OCI-M2 (cell line): Measurements from ENCODE around the gene GMPPA.

ENCODE experiments used
- DNase-seq: peaks from one replicate; lab custom pipeline; 2025; ENCODE audit not compliant: unreplicated experiment; lab: John Stamatoyannopoulos, UW

The GMPPA gene

GRCh38 chr2:219519526-219519916 is 20.8 kb downstream of the GMPPA start:
- DNase-seq: no peak

GRCh38 chr2:219520079-219520478 is 21.4 kb downstream of the GMPPA start:
- DNase-seq: no peak

- peak; percentile 43 for DNase-seq
Observed at GRCh38 chr2:219521066-219521880, 22.6 kb downstream of the GMPPA start.

GRCh38 chr2:219522111-219523030 is 23.7 kb downstream of the GMPPA start:
- DNase-seq: no peak

DNA sequence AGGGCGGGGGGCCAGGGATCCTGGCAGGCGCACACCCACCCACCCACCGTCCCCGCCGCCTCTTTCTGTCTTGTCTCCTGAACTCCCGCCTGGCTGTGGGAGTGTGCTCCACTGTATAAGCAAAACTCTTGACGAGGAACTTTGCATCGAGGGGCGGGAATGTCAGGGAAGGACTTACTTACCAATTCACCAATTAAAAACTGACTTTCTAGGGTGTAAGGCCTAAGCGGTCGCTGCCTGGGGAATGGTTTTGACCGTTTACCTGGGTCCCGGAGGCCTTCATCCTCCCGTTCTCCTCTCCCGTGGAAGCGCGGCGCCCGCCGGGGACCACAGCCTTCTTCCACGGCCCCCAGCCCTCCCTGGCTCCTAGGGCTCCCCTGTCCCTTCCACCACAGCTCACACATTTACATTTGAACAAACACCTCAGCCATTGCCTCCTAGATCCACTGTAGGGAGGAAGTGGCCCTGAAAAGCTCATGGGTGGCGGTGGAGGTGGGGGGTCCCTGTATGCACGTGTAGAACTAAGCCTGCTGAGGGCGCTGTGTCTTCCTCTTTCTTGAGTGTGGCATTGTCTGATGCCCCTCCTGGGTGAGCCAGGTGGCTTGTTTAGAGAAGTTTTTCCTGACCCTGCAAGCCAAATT is 24.5 kb downstream of the GMPPA start:
- DNase-seq: no peak

DNA sequence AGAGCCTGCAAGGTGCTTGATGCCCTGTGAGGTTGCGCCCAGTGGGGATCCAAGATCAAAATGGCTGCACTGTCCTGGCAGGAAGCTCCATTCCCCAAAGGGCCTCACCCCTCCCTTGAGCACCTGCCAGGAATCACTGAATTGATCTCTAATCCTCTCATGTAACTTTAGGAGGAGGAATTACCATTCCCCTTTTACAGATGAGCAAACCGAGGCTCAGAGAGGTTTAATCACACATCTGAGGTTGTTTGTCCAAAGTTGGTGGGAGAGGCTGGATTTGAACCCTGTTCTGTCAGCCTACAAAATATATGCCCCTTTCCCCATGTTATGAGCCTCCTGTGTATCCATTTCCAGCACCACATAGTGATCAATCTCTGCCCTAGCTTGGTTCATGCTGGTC is 26.1 kb downstream of the GMPPA start:
- no peak for DNase-seq

GRCh38 chr2:219525533-219526232 is 27.0 kb downstream of the GMPPA start:
- peak; percentile 34 for DNase-seq

GRCh38 chr2:219526320-219527075 is 27.8 kb downstream of the GMPPA start:
- no peak for DNase-seq

DNA sequence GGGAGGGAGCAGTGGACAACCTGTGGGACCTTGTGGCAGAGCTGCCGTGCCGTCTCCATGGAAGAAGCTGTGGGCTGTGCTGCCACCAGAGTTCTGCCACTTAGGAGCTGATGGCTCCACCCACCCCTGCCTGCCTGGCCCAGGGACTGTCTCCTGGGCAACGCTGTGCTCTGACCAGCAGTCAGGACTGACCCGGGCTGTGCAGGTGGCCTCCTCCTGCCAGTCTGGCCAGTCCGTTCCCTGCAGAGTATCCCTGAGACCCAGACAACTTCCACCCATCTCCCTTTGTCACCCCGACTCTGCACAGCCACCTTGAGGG is 28.3 kb downstream of the GMPPA start:
- no peak for DNase-seq

- DNase-seq: no peak
Observed at GRCh38 chr2:219527472-219527871, 28.8 kb downstream of the GMPPA start.

GRCh38 chr2:219530048-219530963 is 31.6 kb downstream of the GMPPA start:
- DNase-seq: peak; percentile 44

- no peak for DNase-seq
Observed at GRCh38 chr2:219531639-219532377, 33.1 kb downstream of the GMPPA start.

DNA sequence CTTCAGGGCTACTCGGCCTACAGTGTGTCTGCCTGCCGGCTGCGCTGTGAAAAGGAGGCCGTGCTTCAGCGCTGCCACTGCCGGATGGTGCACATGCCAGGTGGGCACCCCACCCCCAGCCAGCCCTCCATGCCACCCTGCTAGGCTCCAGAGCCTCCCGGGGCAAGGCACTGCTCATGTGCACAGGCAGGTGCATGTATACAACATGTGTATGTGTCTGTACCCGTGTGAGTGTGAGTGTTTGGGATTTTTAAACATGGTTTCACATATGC is 33.6 kb downstream of the GMPPA start:
- DNase-seq: no peak

DNA sequence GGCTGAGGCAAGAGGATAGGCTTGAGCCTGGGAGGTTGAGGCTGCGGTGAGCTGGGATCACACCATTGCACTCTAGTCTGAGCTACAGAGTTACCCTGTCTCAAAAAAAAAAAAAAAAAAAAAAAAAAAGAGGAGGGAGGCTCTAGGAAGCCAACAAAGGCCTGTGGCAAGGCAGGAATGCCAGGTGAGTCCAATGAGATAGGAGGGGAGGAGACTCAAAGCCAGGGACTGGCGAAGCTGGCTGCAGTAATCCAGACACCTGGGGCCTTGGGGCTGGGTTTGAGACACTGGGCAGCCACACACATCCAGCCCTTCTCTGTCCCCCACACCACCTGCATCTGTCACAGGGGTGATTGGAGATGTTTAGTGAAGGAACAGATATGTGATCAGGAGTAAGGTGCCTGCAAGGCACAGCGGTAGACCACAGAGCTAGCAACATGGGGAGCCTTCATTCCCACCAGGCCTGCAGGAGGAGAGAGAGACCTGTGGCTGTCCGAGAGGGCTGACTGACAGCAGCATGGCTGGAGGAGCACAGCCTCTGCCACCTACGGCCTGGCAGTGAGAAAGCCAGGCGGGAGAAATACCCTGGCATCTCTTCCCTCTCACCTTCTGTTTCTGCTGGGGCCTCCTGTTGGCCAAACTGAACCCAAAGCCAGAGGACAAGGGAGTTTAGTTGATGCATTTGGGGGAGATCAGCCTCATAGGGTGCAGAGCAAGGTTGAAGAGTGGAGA is 35.4 kb downstream of the GMPPA start:
- no peak for DNase-seq

- DNase-seq: no peak
Observed at GRCh38 chr2:219536425-219536824, 37.7 kb downstream of the GMPPA start.

GRCh38 chr2:219536967-219537366 is 38.3 kb downstream of the GMPPA start:
- no peak for DNase-seq

DNA sequence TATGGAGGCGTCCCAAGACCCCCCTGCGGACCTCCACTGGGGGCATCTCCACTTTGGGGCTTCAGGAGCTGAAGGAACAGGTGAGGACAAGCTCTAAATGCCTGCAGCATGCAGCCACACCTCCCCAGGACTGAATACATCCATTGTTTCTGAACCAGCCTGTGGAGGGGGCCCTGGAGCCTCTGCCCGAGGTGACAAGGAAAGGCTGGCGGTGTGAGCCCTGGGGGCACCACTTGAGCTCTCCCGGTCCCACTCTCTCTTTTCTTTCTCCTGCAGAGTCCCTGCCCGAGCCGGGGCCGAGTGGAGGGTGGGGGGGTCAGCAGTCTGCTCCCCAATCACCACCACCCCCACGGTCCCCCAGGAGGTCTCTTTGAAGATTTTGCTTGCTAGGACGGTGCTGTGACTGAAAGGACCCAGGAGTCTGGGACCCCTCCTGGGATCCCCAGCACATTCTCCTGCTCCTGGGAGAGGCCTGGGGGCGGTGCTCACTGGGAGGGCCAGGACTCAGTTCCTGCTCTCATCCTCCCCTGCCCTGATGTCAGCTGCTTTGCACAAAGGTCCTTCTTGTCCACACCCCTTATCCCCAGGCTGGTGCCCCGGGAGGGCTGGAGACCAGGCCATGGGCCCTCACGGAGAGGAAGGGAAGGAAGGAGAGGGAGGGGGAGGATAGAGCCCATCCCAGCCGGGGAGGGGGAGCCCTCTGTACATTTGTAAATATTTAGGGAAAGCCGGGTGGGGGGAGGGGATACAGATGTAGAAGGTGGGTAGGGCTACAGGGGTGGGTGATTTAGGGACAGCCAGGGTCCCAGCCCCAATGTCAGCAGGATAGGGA is 39.2 kb downstream of the GMPPA start:
- DNase-seq: no peak
